Kidney (tissue), 14 donors: ENCODE results near the gene PACSIN1. TPM values are rescaled to one million over a fixed set of nuclear protein-coding genes. Genes with fewer than 3 reads are reported as not detected.

ENCODE experiments used
- DNase-seq, 5 donors: peaks; one replicate each; pipeline ENCODE4 v3.0.0-alpha.2; 2013 to 2020
- FAIRE-seq: peaks from 2 replicates; lab custom pipeline; 2012; peaks lifted over from hg19 to GRCh38; lab: Jason Lieb, UNC
- H3K27ac ChIP-seq, 2 donors: one replicate each; pipeline ENCODE4 v1.7.0; 2013; ENCODE audit warnings: low read depth in 2 of 2, low read length in 2 of 2, inconsistent platforms in 1 of 2
- H3K27me3 ChIP-seq: one replicate; pipeline ENCODE4 v1.7.1; 2013; ENCODE audit warnings: low read length, inconsistent platforms; ENCODE audit not compliant: control insufficient read depth, insufficient read depth
- H3K36me3 ChIP-seq, 3 donors: one replicate each; pipeline versions ENCODE4 v1.7.0 to v1.7.1; 2013; ENCODE audit warnings: low read length in 3 of 3, control low read depth in 1 of 3, inconsistent platforms in 1 of 3; ENCODE audit not compliant: insufficient read depth in 3 of 3, control insufficient read depth in 2 of 3
- H3K4me1 ChIP-seq, 3 donors: one replicate each; pipeline versions ENCODE4 v1.7.0 to v1.7.1; 2013; ENCODE audit warnings: low read length in 3 of 3, inconsistent platforms in 1 of 3, low read depth in 1 of 3; ENCODE audit not compliant: control insufficient read depth in 2 of 3, insufficient read depth in 2 of 3
- H3K4me3 ChIP-seq, 3 donors: one replicate each; pipeline versions ENCODE4 v1.7.0 to v1.8.1; 2013; ENCODE audit warnings: low read length in 3 of 3, control low read depth in 1 of 3, inconsistent platforms in 1 of 3
- H3K9ac ChIP-seq, 3 donors: one replicate each; pipeline versions ENCODE4 v1.7.0 to v1.7.1; 2013; ENCODE audit warnings: low read length in 3 of 3, control low read depth in 1 of 3, inconsistent platforms in 1 of 3
- H3K9me3 ChIP-seq, 3 donors: one replicate each; pipeline versions ENCODE4 v1.7.0 to v1.7.1; 2013; ENCODE audit warnings: low read length in 3 of 3, control low read depth in 1 of 3, inconsistent platforms in 1 of 3; ENCODE audit not compliant: control insufficient read depth in 2 of 3, insufficient read depth in 1 of 3
- CTCF ChIP-seq: IDR thresholded peaks from 3 replicates; pipeline ENCODE4 v1.5.1; 2012; ENCODE audit warnings: mild to moderate bottlenecking, moderate library complexity, borderline replicate concordance; ENCODE audit not compliant: insufficient read depth; ENCODE audit errors: extremely low read depth
- intact Hi-C: fragments of 100-400 bp; cut with DNase I; formaldehyde crosslinking; loops from one replicate; pipeline ENCODE4 v1.11.1; 2022
- polyA plus RNA-seq: library from polyadenylated mRNA; stranded (reverse); fragments of 350-450 nt; fragmentation: Illumina TruSeq; extraction: RNeasy Lipid Tissue Mini Kit (QIAGEN cat#74804); gene quantifications from one replicate; pipeline ENCODE4 v1.2.3, GENCODE V29; 2014; ENCODE audit warnings: low read depth, low replicate concordance; ENCODE audit not compliant: insufficient read depth
- total RNA-seq: library from RNA; stranded (reverse); fragmentation: NEBNext Ultra II Directional; extraction: Animal tissue kit (Norgen Biotek cat#: 25700); gene quantifications from one replicate; pipeline ENCODE4 v1.2.1, GENCODE V29; 2021
- donor health status: control.
- donor health status: control.
- donor health status: control.
- donor health status: control.
- donor health status: control.
- donor health status: DM: yes; HTN: yes; CAD: no.
- donor health status: Normal renal cell carcinoma (clear cell type).

PACSIN1 gene
- total and polyA plus RNA-seq, 2 donors from 2014 or later, result 1.7 to 4.1 TPM

GRCh38 chr6:34514112-34514511 is 48.2 kb downstream of the PACSIN1 start:
- intact Hi-C loops, result no loop called here
- H3K27me3 ChIP-seq, result no peaks in the 10 kb centered on the region
- no peaks in the 10 kb centered on the region for H3K36me3 ChIP-seq
- no peak overlapping the region for H3K4me3 ChIP-seq
- TF ChIP-seq CTCF, result no peak
- DNase-seq (no peak), FAIRE-seq (no peak)
- no peak overlapping the region for H3K27ac ChIP-seq
- H3K4me1 ChIP-seq, result no peaks in the 10 kb centered on the region
- H3K9ac ChIP-seq, result no peak overlapping the region
- peaks cover 0 to 1% (median 0%) of the 10 kb centered on the region in 3 donors for H3K9me3 ChIP-seq

DNA sequence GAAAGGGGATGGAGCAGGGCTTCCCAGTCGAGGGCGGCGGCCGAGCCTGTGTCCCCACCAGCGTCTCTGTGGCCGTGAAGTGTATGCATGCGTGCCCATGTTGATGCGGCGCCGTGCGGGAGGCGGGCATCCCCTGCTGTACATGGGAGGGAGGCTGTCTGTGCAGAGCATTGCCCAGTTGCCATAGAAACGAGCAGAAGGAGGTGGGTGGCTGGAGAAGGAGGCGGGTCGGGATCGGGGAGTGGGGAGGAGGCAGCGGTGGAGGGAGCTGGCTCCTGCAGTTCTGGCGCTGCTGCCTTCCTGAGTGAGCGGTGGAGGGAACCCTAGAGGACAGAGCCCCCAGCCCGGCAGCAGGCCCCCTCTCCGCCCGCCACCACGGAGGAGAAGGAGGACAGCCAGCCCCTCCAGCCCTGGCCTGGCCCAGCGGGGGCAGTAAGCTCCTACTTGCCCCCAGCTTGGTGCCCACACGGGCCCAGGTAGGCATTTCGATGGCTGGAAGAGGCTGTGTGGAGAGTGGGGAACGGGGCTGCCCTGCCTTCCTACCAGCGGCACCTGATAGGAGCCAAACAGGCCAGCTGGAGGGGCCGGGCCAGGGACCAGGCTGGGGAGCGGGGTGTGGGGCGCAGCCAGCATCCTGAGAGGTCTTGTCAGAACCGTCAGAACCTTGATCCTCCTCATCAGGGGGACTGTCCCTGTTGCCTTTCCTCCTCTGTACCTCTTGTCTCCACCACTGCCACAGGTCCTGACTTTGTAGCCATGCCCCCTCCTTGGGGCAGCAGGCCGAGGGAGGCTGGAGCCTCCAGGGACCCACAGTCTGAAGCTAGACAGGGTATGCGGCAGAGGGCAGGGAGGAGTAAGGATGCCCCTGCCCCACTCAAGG is 49.0 kb downstream of the PACSIN1 start:
- H3K9me3 ChIP-seq, result no peaks in the 10 kb centered on the region
- no peak for TF ChIP-seq CTCF
- no peak overlapping the region for H3K27ac ChIP-seq
- H3K36me3 ChIP-seq, result no peaks in the 10 kb centered on the region
- no peak overlapping the region for H3K9ac ChIP-seq
- intact Hi-C loops, result no loop called here
- no peak overlapping the region for H3K4me3 ChIP-seq
- peak in 4 of 5 donors; percentile 90 to 93 (median 91) for DNase-seq
- no peaks in the 10 kb centered on the region for H3K27me3 ChIP-seq
- no peaks in the 10 kb centered on the region for H3K4me1 ChIP-seq
- FAIRE-seq, result no peak

GRCh38 chr6:34515473-34516387 is 49.9 kb downstream of the PACSIN1 start:
- Histone ChIP-seq H3K36me3 (no peaks in the 10 kb centered on the region), H3K9me3 (no peaks in the 10 kb centered on the region), H3K27me3 (no peaks in the 10 kb centered on the region), H3K4me1 (no peaks in the 10 kb centered on the region), H3K9ac (no peak overlapping the region), H3K27ac (no peak overlapping the region), H3K4me3 (no peak overlapping the region)
- intact Hi-C loops, result no loop called here
- TF ChIP-seq CTCF, result no peak
- DNase-seq (peak in 1 of 5 donors; percentile 50), FAIRE-seq (no peak)
